SK-N-SH (cell line): ENCODE measurements around the gene OR2B6.
"Not testable (repeated sequence)": the region's sequence is repeated elsewhere in the genome, so short reads cannot be mapped to it uniquely, and the experiment has no call there.

Experiments
- CHD2 ChIP-seq: fragments of 150-350 bp; IDR thresholded peaks from 2 replicates; pipeline ENCODE4 v1.6.1; 2018; ENCODE audit warnings: low read length; ENCODE audit not compliant: partially characterized antibody
- CTCF ChIP-seq: fragments of 200-600 bp; sonication (generic); IDR thresholded peaks from 2 replicates; pipeline ENCODE4 v1.6.1; 2017; ENCODE audit warnings: antibody characterized with exemption, mild to moderate bottlenecking, moderate library complexity
- POLR2AphosphoS5 ChIP-seq: IDR thresholded peaks from 2 replicates; pipeline ENCODE4 v1.6.1; 2012; ENCODE audit warnings: low read depth, low read length
- SMC3 ChIP-seq: IDR thresholded peaks from 2 replicates; pipeline ENCODE4 v1.6.1; 2012; ENCODE audit warnings: low read depth, low read length, improper control_type of control experiment
- TAF1 ChIP-seq: IDR thresholded peaks from 2 replicates; pipeline ENCODE4 v1.6.1; 2012; ENCODE audit warnings: low read depth, mild to moderate bottlenecking, low read length, moderate library complexity, borderline replicate concordance
- USF2 ChIP-seq: fragments of 150-350 bp; IDR thresholded peaks from 2 replicates; pipeline ENCODE4 v1.6.1; 2017; ENCODE audit warnings: antibody characterized with exemption, low read length, low read depth, borderline replicate concordance

DNA sequence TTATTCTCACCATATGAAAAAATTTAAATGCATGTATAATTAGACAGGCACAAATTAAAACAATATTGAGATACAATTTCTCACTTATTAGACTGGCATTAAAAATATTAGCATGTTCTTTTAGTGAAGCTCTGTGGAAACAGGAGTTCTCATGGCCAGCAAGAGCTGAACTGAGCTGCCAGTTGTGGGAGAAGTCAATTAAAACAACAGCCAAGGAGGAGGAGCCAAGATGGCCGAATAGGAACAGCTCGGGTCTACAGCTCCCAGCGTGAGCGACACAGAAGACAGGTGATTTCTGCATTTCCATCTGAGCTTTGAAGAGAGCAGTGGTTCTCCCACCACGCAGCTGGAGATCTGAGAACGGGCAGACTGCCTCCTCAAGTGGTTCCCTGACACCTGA, 14.0 kb upstream of the OR2B6 start:
- not testable (repeated sequence) for TF ChIP-seq POLR2AphosphoS5, USF2, TAF1, CTCF, SMC3, CHD2
